ENCODE results near the gene TLE6. TPM values are rescaled to one million over a fixed set of nuclear protein-coding genes. Genes with fewer than 3 reads are reported as not detected.

TLE6 gene
- total and polyA plus RNA-seq, 2 of the 13 experiments (the other 11 are each of a cell fraction or from before 2014, with no cell fraction given): 0.24 to 5.5 TPM

DNA sequence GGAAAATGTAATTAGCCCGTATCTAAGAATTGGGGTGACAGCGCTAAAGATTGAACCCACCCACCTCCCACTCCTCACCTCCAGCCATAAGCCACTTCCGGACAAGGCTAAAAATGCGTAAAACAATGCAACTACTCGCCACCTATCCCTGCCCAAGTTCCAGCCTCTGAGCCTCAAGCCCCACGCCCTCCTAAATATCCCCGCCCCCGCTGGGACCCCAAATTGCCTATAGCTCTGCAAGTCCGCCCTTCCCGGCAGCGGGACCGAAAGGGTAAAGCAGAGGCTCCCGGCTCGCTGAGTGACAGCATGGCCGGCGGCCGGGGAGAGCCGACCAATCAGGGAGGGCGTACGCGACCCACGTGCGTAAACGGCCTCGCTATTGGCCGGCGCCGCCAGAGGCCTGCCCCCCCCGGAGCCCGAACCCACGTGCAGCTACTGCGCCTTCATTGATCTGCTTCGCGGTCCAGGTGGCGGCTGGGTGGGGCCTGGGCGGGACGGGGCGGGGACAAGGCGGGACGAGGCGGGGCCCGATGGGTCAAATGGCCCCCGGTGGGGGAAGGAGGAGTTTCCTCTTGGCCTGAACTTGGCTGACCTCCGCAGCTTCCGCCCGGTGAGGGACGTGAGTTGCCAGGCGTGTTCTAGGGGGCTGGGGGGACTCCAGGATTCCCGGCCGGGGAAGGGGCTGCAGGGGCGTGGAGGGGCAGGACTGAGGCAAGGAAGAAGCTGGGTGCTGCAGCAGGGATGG, at the start of gene TLE6 (continued):
- TF ChIP-seq BCL6 (CRISPR knock-in tag; IDR thresholded peaks at IDR 0.05) (peak; percentile 76), ZBTB1 (CRISPR knock-in tag; IDR thresholded peaks at IDR 0.05; ENCODE audit: borderline replicate concordance) (no peak), ATF7 (IDR thresholded peaks at IDR 0.05) (no peak), ATF7 (CRISPR knock-in tag; IDR thresholded peaks at IDR 0.05) (peak; percentile 26; the same call in 1 of the 2 replicates), SRY (CRISPR knock-in tag; IDR thresholded peaks at IDR 0.05) (0 out of 2 replicates have a peak, but pooled peaks have one; percentile 78), ZNF543 (CRISPR knock-in tag; IDR thresholded peaks at IDR 0.05) (0 out of 2 replicates have a peak, but pooled peaks have one; percentile 54), ZNF510 (CRISPR knock-in tag; IDR thresholded peaks at IDR 0.05; ENCODE audit: low read depth) (no peak), ZNF20 (CRISPR knock-in tag; IDR thresholded peaks at IDR 0.05) (no peak), ZNF644 (CRISPR knock-in tag; IDR thresholded peaks at IDR 0.05; ENCODE audit: low read depth) (no peak), SIN3B (IDR thresholded peaks at IDR 0.05; ENCODE audit: low read length) (no peak), ZNF790 (CRISPR knock-in tag; IDR thresholded peaks at IDR 0.05; ENCODE audit: borderline replicate concordance) (0 out of 2 replicates have a peak, but pooled peaks have one; percentile 46), TMF1 (CRISPR knock-in tag; IDR thresholded peaks at IDR 0.05; ENCODE audit: low read depth) (no peak), MAFK (conservative IDR thresholded peaks at IDR 0.05 in 1 of 2, IDR thresholded peaks at IDR 0.05 in 1 of 2; ENCODE audit: low read length in 2 of 2) (no peak), HOXA7 (CRISPR knock-in tag; IDR thresholded peaks at IDR 0.05) (no peak), RBAK (CRISPR knock-in tag; IDR thresholded peaks at IDR 0.05) (no peak)
- TF ChIP-seq, protein P1, sequence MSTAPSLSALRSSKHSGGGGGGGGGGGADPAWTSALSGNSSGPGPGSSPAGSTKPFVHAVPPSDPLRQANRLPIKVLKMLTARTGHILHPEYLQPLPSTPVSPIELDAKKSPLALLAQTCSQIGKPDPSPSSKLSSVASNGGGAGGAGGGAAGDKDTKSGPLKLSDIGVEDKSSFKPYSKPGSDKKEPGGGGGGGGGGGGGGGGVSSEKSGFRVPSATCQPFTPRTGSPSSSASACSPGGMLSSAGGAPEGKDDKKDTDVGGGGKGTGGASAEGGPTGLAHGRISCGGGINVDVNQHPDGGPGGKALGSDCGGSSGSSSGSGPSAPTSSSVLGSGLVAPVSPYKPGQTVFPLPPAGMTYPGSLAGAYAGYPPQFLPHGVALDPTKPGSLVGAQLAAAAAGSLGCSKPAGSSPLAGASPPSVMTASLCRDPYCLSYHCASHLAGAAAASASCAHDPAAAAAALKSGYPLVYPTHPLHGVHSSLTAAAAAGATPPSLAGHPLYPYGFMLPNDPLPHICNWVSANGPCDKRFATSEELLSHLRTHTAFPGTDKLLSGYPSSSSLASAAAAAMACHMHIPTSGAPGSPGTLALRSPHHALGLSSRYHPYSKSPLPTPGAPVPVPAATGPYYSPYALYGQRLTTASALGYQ (CRISPR knock-in tag; IDR thresholded peaks at IDR 0.05): peak; percentile 73
- TF ChIP-seq, protein P2, sequence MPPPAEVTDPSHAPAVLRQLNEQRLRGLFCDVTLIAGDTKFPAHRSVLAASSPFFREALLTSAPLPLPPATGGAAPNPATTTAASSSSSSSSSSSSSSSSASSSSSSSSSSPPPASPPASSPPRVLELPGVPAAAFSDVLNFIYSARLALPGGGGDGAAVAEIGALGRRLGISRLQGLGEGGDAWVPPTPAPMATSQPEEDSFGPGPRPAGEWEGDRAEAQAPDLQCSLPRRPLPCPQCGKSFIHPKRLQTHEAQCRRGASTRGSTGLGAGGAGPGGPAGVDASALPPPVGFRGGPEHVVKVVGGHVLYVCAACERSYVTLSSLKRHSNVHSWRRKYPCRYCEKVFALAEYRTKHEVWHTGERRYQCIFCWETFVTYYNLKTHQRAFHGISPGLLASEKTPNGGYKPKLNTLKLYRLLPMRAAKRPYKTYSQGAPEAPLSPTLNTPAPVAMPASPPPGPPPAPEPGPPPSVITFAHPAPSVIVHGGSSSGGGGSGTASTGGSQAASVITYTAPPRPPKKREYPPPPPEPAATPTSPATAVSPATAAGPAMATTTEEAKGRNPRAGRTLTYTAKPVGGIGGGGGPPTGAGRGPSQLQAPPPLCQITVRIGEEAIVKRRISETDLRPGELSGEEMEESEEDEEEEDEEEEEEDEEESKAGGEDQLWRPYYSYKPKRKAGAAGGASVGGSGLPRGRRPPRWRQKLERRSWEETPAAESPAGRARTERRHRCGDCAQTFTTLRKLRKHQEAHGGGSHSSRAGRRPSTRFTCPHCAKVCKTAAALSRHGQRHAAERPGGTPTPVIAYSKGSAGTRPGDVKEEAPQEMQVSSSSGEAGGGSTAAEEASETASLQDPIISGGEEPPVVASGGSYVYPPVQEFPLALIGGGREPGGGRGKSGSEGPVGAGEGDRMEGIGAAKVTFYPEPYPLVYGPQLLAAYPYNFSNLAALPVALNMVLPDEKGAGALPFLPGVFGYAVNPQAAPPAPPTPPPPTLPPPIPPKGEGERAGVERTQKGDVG (CRISPR knock-in tag; IDR thresholded peaks at IDR 0.05; ENCODE audit: borderline replicate concordance): no peak
- TF ChIP-seq, protein P3, sequence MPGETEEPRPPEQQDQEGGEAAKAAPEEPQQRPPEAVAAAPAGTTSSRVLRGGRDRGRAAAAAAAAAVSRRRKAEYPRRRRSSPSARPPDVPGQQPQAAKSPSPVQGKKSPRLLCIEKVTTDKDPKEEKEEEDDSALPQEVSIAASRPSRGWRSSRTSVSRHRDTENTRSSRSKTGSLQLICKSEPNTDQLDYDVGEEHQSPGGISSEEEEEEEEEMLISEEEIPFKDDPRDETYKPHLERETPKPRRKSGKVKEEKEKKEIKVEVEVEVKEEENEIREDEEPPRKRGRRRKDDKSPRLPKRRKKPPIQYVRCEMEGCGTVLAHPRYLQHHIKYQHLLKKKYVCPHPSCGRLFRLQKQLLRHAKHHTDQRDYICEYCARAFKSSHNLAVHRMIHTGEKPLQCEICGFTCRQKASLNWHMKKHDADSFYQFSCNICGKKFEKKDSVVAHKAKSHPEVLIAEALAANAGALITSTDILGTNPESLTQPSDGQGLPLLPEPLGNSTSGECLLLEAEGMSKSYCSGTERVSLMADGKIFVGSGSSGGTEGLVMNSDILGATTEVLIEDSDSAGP (CRISPR knock-in tag; IDR thresholded peaks at IDR 0.05; ENCODE audit: borderline replicate concordance): no peak
- TF ChIP-seq, protein P4, sequence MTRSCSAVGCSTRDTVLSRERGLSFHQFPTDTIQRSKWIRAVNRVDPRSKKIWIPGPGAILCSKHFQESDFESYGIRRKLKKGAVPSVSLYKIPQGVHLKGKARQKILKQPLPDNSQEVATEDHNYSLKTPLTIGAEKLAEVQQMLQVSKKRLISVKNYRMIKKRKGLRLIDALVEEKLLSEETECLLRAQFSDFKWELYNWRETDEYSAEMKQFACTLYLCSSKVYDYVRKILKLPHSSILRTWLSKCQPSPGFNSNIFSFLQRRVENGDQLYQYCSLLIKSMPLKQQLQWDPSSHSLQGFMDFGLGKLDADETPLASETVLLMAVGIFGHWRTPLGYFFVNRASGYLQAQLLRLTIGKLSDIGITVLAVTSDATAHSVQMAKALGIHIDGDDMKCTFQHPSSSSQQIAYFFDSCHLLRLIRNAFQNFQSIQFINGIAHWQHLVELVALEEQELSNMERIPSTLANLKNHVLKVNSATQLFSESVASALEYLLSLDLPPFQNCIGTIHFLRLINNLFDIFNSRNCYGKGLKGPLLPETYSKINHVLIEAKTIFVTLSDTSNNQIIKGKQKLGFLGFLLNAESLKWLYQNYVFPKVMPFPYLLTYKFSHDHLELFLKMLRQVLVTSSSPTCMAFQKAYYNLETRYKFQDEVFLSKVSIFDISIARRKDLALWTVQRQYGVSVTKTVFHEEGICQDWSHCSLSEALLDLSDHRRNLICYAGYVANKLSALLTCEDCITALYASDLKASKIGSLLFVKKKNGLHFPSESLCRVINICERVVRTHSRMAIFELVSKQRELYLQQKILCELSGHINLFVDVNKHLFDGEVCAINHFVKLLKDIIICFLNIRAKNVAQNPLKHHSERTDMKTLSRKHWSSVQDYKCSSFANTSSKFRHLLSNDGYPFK (CRISPR knock-in tag; IDR thresholded peaks at IDR 0.05; ENCODE audit: borderline replicate concordance): peak; percentile 65; the same call in 1 of the 2 replicates

Data from HepG2 (cell line).